Astrocyte (in vitro differentiated cells and primary cell): Measurements from ENCODE around the gene TRIP13. TPM values are rescaled to one million over a fixed set of nuclear protein-coding genes. Genes with fewer than 3 reads are reported as not detected.
"Not testable (repeated sequence)": the region's sequence is repeated elsewhere in the genome, so short reads cannot be mapped to it uniquely, and the experiment has no call there.

Experiments
- DNase-seq: peaks from one replicate; pipeline ENCODE4 v3.0.0-alpha.2; 2010; ENCODE audit warnings: low read depth
- FAIRE-seq: peaks from 2 replicates; lab custom pipeline; 2011; peaks lifted over from hg19 to GRCh38; lab: Jason Lieb, UNC
- H2AFZ ChIP-seq: 2 replicates; pipeline ENCODE4 v1.6.0; 2012; ENCODE audit warnings: low read depth, low read length, inconsistent platforms
- H3K27ac ChIP-seq: 2 replicates; pipeline ENCODE4 v1.5.1; 2011; ENCODE audit warnings: low read depth, low read length, inconsistent platforms
- H3K27me3 ChIP-seq: 2 replicates; pipeline ENCODE4 v1.6.0; 2011; ENCODE audit warnings: low read length, inconsistent platforms; ENCODE audit not compliant: insufficient read depth
- H3K36me3 ChIP-seq: 2 replicates; pipeline ENCODE4 v1.5.1; 2011; ENCODE audit warnings: low read length, inconsistent platforms; ENCODE audit not compliant: insufficient read depth
- H3K4me1 ChIP-seq: 2 replicates; pipeline ENCODE4 v1.5.1; 2011; ENCODE audit warnings: low read length, inconsistent platforms; ENCODE audit not compliant: insufficient read depth
- H3K4me2 ChIP-seq: 2 replicates; pipeline ENCODE4 v1.6.0; 2012; ENCODE audit warnings: low read length, inconsistent platforms
- H3K4me3 ChIP-seq: 2 replicates; pipeline ENCODE4 v1.5.1; 2011; ENCODE audit warnings: low read depth, mild to moderate bottlenecking, low read length, inconsistent platforms; ENCODE audit not compliant: insufficient read depth
- H3K79me2 ChIP-seq: 2 replicates; pipeline ENCODE4 v1.6.0; 2012; ENCODE audit warnings: mild to moderate bottlenecking, low read length, inconsistent platforms; ENCODE audit not compliant: insufficient read depth
- H3K9ac ChIP-seq: 2 replicates; pipeline ENCODE4 v1.6.0; 2012; ENCODE audit warnings: mild to moderate bottlenecking, low read length, inconsistent platforms
- H3K9me3 ChIP-seq: 2 replicates; pipeline ENCODE4 v1.5.1; 2012; ENCODE audit warnings: low read depth, mild to moderate bottlenecking, low read length, inconsistent platforms; ENCODE audit not compliant: insufficient read depth
- H4K20me1 ChIP-seq: 2 replicates; pipeline ENCODE4 v1.6.0; 2012; ENCODE audit warnings: low read length, inconsistent platforms; ENCODE audit not compliant: insufficient read depth
- H3K27ac Mint-ChIP-seq: one replicate; pipeline ENCODE4 v1.8.0; 2021; ENCODE audit warnings: mild to moderate bottlenecking, mixed read lengths; ENCODE audit not compliant: unreplicated experiment
- H3K27me3 Mint-ChIP-seq: one replicate; pipeline ENCODE4 v1.8.0; 2021; ENCODE audit warnings: low read depth, mixed read lengths; ENCODE audit not compliant: unreplicated experiment
- H3K36me3 Mint-ChIP-seq: one replicate; pipeline ENCODE4 v1.8.0; 2021; ENCODE audit warnings: low read depth, mixed read lengths; ENCODE audit not compliant: unreplicated experiment
- H3K4me1 Mint-ChIP-seq: one replicate; pipeline ENCODE4 v1.8.0; 2021; ENCODE audit warnings: low read depth, mixed read lengths; ENCODE audit not compliant: unreplicated experiment
- H3K4me3 Mint-ChIP-seq: one replicate; pipeline ENCODE4 v1.8.0; 2021; ENCODE audit warnings: mild to moderate bottlenecking, moderate library complexity, mixed read lengths; ENCODE audit not compliant: unreplicated experiment
- H3K9me3 Mint-ChIP-seq: one replicate; pipeline ENCODE4 v1.8.0; 2021; ENCODE audit warnings: mild to moderate bottlenecking, mixed read lengths; ENCODE audit not compliant: unreplicated experiment
- CTCF ChIP-seq: IDR thresholded peaks from 2 replicates; pipeline ENCODE4 v1.5.1; 2011; ENCODE audit warnings: low read depth, mild to moderate bottlenecking, inconsistent platforms, low read length, moderate library complexity; ENCODE audit not compliant: insufficient read depth
- EZH2 ChIP-seq: IDR thresholded peaks from 2 replicates; pipeline ENCODE4 v1.6.1; 2012; ENCODE audit warnings: mild to moderate bottlenecking, low read length, inconsistent platforms; ENCODE audit not compliant: insufficient read depth
- total RNA-seq: library from RNA; stranded (reverse); gene quantifications from 2 replicates; pipeline ENCODE4 v1.2.1, GENCODE V29; 2021

The TRIP13 gene
- total RNA-seq, 1 donor from 2014 or later = 7.3 TPM

GRCh38 chr5:927172-928015 is 34.7 kb downstream of the TRIP13 start:
- Histone ChIP-seq H3K27ac (no peak overlapping the region), H3K9me3 (no peaks in the 10 kb centered on the region), H3K9ac (no peak overlapping the region), H2AFZ (no peak overlapping the region), H3K4me2 (peak overlapping the region; percentile 77), H3K4me1 (no peaks in the 10 kb centered on the region), H3K27me3 (peaks cover 52% of the 10 kb centered on the region), H4K20me1 (peaks cover 17% of the 10 kb centered on the region), H3K79me2 (no peaks in the 10 kb centered on the region), H3K36me3 (no peaks in the 10 kb centered on the region), H3K4me3 (no peak overlapping the region)
- Mint-ChIP-seq H3K27ac (no peak overlapping the region), H3K9me3 (peaks cover 5% of the 10 kb centered on the region), H3K36me3 (peaks cover 3% of the 10 kb centered on the region), H3K4me3 (no peak overlapping the region), H3K4me1 (no peaks in the 10 kb centered on the region), H3K27me3 (peaks cover 74% of the 10 kb centered on the region)
- FAIRE-seq (no peak), DNase-seq (no peak)
- TF ChIP-seq EZH2 (no peak), CTCF (no peak)

- not testable (repeated sequence) for H3K9me3 Mint-ChIP-seq, H2AFZ ChIP-seq, H3K27ac Mint-ChIP-seq, H3K36me3 ChIP-seq, H3K9me3 ChIP-seq, H3K4me3 Mint-ChIP-seq, H4K20me1 ChIP-seq, H3K4me1 ChIP-seq, H3K4me1 Mint-ChIP-seq, DNase-seq, H3K36me3 Mint-ChIP-seq, H3K79me2 ChIP-seq, H3K4me2 ChIP-seq, H3K9ac ChIP-seq, H3K4me3 ChIP-seq, H3K27ac ChIP-seq, FAIRE-seq
- H3K27me3 ChIP-seq = peaks cover 64% of the 10 kb centered on the region
- peaks cover 75% of the 10 kb centered on the region for H3K27me3 Mint-ChIP-seq
Measured at GRCh38 chr5:929182-929581, 36.5 kb downstream of the TRIP13 start.

GRCh38 chr5:929596-929995 is 36.9 kb downstream of the TRIP13 start:
- no peaks in the 10 kb centered on the region for H3K79me2 ChIP-seq
- H3K4me3 Mint-ChIP-seq = no peak overlapping the region
- peaks cover 8% of the 10 kb centered on the region for H4K20me1 ChIP-seq
- no peaks in the 10 kb centered on the region for H3K4me1 Mint-ChIP-seq
- no peak overlapping the region for H3K27ac Mint-ChIP-seq
- no peaks in the 10 kb centered on the region for H3K4me1 ChIP-seq
- H3K27me3 Mint-ChIP-seq = peaks cover 75% of the 10 kb centered on the region
- H3K27ac ChIP-seq = no peak overlapping the region
- no peak overlapping the region for H3K4me3 ChIP-seq
- no peaks in the 10 kb centered on the region for H3K9me3 ChIP-seq
- no peaks in the 10 kb centered on the region for H3K36me3 ChIP-seq
- no peak for DNase-seq
- peaks cover 7% of the 10 kb centered on the region for H3K9me3 Mint-ChIP-seq
- no peak overlapping the region for H3K9ac ChIP-seq
- FAIRE-seq = no peak
- peaks cover 3% of the 10 kb centered on the region for H3K36me3 Mint-ChIP-seq
- TF ChIP-seq CTCF (no peak), EZH2 (no peak)
- peaks cover 67% of the 10 kb centered on the region for H3K27me3 ChIP-seq
- no peak overlapping the region for H2AFZ ChIP-seq
- H3K4me2 ChIP-seq = no peak overlapping the region
